ENCODE measurements around the gene KIAA0319L.

DNA sequence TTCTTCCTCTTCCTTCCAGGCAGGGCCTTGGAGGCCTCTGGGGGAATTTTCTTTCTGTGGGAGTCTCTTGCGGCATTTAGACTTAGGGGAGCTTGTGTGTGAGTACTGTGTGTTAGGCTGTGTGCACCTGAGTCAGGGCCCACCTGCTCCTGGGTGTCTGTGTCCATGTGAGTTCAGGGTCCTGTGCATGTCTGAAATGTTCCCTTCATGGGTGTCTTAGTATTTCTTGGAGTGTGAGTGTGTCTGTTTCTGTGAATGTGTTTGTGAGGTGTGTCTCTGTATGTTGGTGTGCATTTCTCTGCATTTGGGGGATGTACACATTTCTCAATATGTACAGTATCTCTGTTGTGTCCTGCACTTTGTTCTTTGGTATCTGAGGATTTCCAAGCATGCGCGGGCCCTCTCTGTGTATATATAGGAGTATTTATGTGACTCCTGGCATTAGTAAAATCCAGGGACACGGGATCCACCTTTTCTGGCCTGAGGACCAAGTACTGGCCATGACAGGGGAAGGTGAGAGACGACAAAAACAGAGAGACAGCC, 18.3 kb upstream of the KIAA0319L start:
- TF ChIP-seq, protein P1, sequence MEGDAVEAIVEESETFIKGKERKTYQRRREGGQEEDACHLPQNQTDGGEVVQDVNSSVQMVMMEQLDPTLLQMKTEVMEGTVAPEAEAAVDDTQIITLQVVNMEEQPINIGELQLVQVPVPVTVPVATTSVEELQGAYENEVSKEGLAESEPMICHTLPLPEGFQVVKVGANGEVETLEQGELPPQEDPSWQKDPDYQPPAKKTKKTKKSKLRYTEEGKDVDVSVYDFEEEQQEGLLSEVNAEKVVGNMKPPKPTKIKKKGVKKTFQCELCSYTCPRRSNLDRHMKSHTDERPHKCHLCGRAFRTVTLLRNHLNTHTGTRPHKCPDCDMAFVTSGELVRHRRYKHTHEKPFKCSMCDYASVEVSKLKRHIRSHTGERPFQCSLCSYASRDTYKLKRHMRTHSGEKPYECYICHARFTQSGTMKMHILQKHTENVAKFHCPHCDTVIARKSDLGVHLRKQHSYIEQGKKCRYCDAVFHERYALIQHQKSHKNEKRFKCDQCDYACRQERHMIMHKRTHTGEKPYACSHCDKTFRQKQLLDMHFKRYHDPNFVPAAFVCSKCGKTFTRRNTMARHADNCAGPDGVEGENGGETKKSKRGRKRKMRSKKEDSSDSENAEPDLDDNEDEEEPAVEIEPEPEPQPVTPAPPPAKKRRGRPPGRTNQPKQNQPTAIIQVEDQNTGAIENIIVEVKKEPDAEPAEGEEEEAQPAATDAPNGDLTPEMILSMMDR (IDR thresholded peaks at IDR 0.05; ENCODE audit: low read depth, low read length, missing input control), result no peak
- TF ChIP-seq, protein P2, sequence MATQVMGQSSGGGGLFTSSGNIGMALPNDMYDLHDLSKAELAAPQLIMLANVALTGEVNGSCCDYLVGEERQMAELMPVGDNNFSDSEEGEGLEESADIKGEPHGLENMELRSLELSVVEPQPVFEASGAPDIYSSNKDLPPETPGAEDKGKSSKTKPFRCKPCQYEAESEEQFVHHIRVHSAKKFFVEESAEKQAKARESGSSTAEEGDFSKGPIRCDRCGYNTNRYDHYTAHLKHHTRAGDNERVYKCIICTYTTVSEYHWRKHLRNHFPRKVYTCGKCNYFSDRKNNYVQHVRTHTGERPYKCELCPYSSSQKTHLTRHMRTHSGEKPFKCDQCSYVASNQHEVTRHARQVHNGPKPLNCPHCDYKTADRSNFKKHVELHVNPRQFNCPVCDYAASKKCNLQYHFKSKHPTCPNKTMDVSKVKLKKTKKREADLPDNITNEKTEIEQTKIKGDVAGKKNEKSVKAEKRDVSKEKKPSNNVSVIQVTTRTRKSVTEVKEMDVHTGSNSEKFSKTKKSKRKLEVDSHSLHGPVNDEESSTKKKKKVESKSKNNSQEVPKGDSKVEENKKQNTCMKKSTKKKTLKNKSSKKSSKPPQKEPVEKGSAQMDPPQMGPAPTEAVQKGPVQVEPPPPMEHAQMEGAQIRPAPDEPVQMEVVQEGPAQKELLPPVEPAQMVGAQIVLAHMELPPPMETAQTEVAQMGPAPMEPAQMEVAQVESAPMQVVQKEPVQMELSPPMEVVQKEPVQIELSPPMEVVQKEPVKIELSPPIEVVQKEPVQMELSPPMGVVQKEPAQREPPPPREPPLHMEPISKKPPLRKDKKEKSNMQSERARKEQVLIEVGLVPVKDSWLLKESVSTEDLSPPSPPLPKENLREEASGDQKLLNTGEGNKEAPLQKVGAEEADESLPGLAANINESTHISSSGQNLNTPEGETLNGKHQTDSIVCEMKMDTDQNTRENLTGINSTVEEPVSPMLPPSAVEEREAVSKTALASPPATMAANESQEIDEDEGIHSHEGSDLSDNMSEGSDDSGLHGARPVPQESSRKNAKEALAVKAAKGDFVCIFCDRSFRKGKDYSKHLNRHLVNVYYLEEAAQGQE (IDR thresholded peaks at IDR 0.05), result no peak
- no peak for TF ChIP-seq RAD21 (IDR thresholded peaks at IDR 0.05)

Measured in liver (tissue), 3 donors.